Measurements from ENCODE around the gene CCDC28A.
"Not testable (repeated sequence)": the region's sequence is repeated elsewhere in the genome, so short reads cannot be mapped to it uniquely, and the experiment has no call there.

Gene CCDC28A

GRCh38 chr6:138773177-138774091 is at the start of gene CCDC28A:
Gene CCDC28A (plus strand): TSS chr6:138773769. CDS start chr6:138776121, 2,352 bp downstream.
- DNase-seq = peak; percentile 95 to 96

- DNase-seq = no peak
Observed at GRCh38 chr6:138724015-138724414, 49.6 kb upstream of the CCDC28A start.

- DNase-seq = no peak
Observed at GRCh38 chr6:138726066-138726756, 47.4 kb upstream of the CCDC28A start.

GRCh38 chr6:138726757-138727097 is 46.8 kb upstream of the CCDC28A start:
- no peak for DNase-seq

- DNase-seq = no peak
Observed at GRCh38 chr6:138727182-138727581, 46.4 kb upstream of the CCDC28A start.

GRCh38 chr6:138728662-138729061 is 44.9 kb upstream of the CCDC28A start:
- DNase-seq = no peak

GRCh38 chr6:138730037-138730436 is 43.5 kb upstream of the CCDC28A start:
- not testable (repeated sequence) for DNase-seq

GRCh38 chr6:138734585-138734984 is 39.0 kb upstream of the CCDC28A start:
- no peak for DNase-seq

GRCh38 chr6:138736640-138737039 is 36.9 kb upstream of the CCDC28A start:
- no peak for DNase-seq

GRCh38 chr6:138752017-138752416 is 21.6 kb upstream of the CCDC28A start:
- no peak for DNase-seq

GRCh38 chr6:138757136-138757535 is 16.4 kb upstream of the CCDC28A start:
- DNase-seq = no peak

GRCh38 chr6:138765896-138766655 is 7.5 kb upstream of the CCDC28A start:
- no peak for DNase-seq

GRCh38 chr6:138769102-138769676 is 4.4 kb upstream of the CCDC28A start:
- no peak for DNase-seq

- peak in 1 of 2 experiments; percentile 26 for DNase-seq
Observed at GRCh38 chr6:138772596-138773176, 883 bp upstream of the CCDC28A start.

GRCh38 chr6:138774370-138774769 is 801 bp downstream of the CCDC28A start:
- no peak for DNase-seq

- no peak for DNase-seq
Observed at GRCh38 chr6:138776659-138777058, 3.1 kb downstream of the CCDC28A start.

- no peak for DNase-seq
Observed at GRCh38 chr6:138778331-138778730, 4.8 kb downstream of the CCDC28A start.

GRCh38 chr6:138782243-138782642 is 8.7 kb downstream of the CCDC28A start:
- no peak for DNase-seq

GRCh38 chr6:138785079-138785478 is 11.5 kb downstream of the CCDC28A start:
- DNase-seq = no peak

GRCh38 chr6:138785980-138786379 is 12.4 kb downstream of the CCDC28A start:
- no peak for DNase-seq

GRCh38 chr6:138787138-138787537 is 13.6 kb downstream of the CCDC28A start:
- DNase-seq = no peak

GRCh38 chr6:138795809-138796603 is 22.4 kb downstream of the CCDC28A start, which contains the start of gene ECT2L:
Gene ECT2L (plus strand): TSS chr6:138796087. CDS start chr6:138813275, 17,188 bp downstream.
- no peak for DNase-seq

Measured in activated T-cell treated with anti-CD3 and anti-CD28 coated beads, Interleukin-2, amount 50 U/mL, for 48 hours (primary cell).